Skeletal muscle tissue (tissue), 4 donors: ENCODE measurements around the gene FBXW7. TPM values are rescaled to one million over a fixed set of nuclear protein-coding genes. Genes with fewer than 3 reads are reported as not detected.

Source experiments
- H3K27ac ChIP-seq: one replicate; pipeline ENCODE4 v1.7.0; 2013; ENCODE audit warnings: mild to moderate bottlenecking, low read depth, low read length, inconsistent platforms
- H3K27me3 ChIP-seq, 3 donors: one replicate each; pipeline ENCODE4 v1.7.0; 2013; ENCODE audit warnings: low read length in 3 of 3; ENCODE audit not compliant: control insufficient read depth in 3 of 3, insufficient read depth in 3 of 3
- H3K36me3 ChIP-seq, 3 donors: one replicate each; pipeline ENCODE4 v1.7.0; 2013; ENCODE audit warnings: low read length in 3 of 3; ENCODE audit not compliant: control insufficient read depth in 3 of 3, insufficient read depth in 3 of 3
- H3K4me1 ChIP-seq, 3 donors: one replicate each; pipeline ENCODE4 v1.7.0; 2013; ENCODE audit warnings: low read length in 3 of 3, mild to moderate bottlenecking in 3 of 3; ENCODE audit not compliant: control insufficient read depth in 3 of 3, insufficient read depth in 3 of 3
- H3K4me3 ChIP-seq, 3 donors: one replicate each; pipeline ENCODE4 v1.7.0; 2013; ENCODE audit warnings: low read length in 3 of 3
- H3K9ac ChIP-seq, 3 donors: one replicate each; pipeline ENCODE4 v1.7.0; 2013; ENCODE audit warnings: low read length in 3 of 3, mild to moderate bottlenecking in 3 of 3, moderate library complexity in 2 of 3, low read depth in 1 of 3
- H3K9me3 ChIP-seq, 3 donors: one replicate each; pipeline ENCODE4 v1.7.0; 2013; ENCODE audit warnings: low read length in 3 of 3; ENCODE audit not compliant: control insufficient read depth in 3 of 3
- total RNA-seq: library from RNA; depleted of rRNA; stranded (reverse); fragments of >200 nt; gene quantifications from one replicate; pipeline ENCODE4 v1.2.3, GENCODE V29; 2014
- donor health status: Osteomylitis.

The FBXW7 gene
- total RNA-seq, 1 donor from 2014 or later: 102 TPM

DNA sequence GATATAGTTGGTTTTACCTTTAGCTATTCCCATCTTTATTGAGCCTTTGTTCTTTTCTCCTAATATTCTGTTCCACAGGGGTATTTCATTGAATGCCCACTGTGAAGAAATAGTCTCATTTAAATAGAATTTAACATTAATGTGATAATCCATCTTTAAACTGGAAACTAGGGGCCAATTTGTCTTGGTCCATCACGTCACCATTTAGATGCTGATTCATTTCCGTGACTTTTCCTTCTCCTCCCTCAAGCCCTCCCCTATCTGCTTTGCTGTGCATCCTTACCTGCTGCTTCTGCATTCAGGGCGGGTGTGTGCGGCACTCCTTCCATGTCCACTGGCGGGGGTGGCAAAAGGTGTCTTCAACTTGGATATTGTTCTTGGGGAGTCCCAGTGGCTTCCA lies 241.1 kb downstream of the FBXW7 start:
- Histone ChIP-seq H3K9ac (no peak overlapping the region), H3K4me3 (no peak overlapping the region), H3K9me3 (no peaks in the 10 kb centered on the region), H3K27ac (no peak overlapping the region), H3K36me3 (no peaks in the 10 kb centered on the region), H3K27me3 (no peaks in the 10 kb centered on the region), H3K4me1 (no peaks in the 10 kb centered on the region)

DNA sequence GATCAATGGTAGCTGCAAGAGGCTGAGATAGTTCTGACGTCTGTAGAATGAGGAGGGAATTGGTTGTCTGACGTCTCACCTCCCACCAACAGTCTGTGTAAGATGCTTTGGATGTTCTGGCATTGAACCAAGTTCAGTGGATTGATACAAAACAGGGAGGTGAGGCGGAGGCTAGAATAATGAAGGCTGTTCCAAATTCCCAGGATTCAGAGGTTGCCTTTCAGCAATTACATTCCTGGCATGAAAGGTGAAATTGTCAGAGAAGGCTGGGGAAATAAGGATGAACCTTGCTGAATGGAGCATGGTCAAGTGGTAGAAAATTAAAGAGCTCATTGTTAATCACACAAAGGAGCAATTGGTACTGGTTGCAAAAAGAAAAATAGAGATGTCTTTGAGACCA lies 241.6 kb downstream of the FBXW7 start:
- H3K9me3 ChIP-seq: no peaks in the 10 kb centered on the region
- H3K36me3 ChIP-seq: no peaks in the 10 kb centered on the region
- H3K9ac ChIP-seq: no peak overlapping the region
- H3K27me3 ChIP-seq: no peaks in the 10 kb centered on the region
- no peaks in the 10 kb centered on the region for H3K4me1 ChIP-seq
- no peak overlapping the region for H3K4me3 ChIP-seq
- no peak overlapping the region for H3K27ac ChIP-seq

GRCh38 chr4:152293527-152293926 lies 242.4 kb downstream of the FBXW7 start:
- Histone ChIP-seq H3K36me3 (no peaks in the 10 kb centered on the region), H3K27ac (no peak overlapping the region), H3K9me3 (no peaks in the 10 kb centered on the region), H3K4me1 (no peaks in the 10 kb centered on the region), H3K9ac (no peak overlapping the region), H3K4me3 (no peak overlapping the region), H3K27me3 (no peaks in the 10 kb centered on the region)

DNA sequence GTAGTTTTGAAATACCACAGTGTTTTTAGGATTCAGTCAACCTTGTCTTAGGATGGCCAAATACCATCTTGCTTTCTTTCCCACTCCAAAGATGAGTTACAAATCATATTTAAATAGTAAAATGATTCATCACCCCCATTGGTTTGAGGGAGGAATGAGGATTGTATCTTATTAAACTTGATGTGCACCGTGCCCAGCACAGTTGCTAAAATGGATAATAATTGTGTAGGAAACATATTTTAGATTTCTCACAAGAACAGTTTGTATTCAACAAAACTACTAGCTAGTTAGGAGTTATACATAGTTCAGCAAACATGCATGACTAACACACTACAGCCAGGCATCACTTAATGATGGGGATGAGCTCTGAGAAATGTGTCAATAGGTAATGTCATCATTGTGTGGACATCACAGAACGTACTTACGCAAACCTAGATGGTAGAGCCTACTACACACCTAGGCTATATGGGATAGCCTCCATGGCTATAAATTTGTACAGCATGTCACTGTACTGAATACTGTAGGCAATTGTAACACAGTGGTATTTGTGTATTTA lies 245.4 kb downstream of the FBXW7 start:
- Histone ChIP-seq H3K27me3 (no peaks in the 10 kb centered on the region), H3K9ac (no peak overlapping the region), H3K36me3 (no peaks in the 10 kb centered on the region), H3K4me1 (no peaks in the 10 kb centered on the region), H3K27ac (no peak overlapping the region), H3K9me3 (no peaks in the 10 kb centered on the region), H3K4me3 (no peak overlapping the region)

DNA sequence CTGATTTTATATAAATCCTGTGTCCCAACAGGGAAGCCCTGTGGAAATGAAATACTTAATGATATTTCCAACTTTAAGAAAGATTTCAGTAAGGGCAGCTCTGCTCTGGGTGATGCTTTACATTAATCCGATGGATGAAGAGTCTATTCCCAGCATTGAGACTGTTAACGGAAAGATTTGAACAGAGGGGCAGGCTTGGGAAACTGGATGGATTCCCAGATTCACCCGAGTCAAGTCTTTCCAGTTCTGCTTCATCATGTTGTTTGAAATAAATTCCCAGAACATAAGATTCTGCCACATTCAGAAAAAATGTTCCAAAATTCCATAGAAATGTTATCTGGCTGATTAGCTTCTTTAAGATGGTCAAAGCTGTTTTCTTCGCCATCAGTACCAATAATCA lies 246.0 kb downstream of the FBXW7 start:
- Histone ChIP-seq H3K9ac (no peak overlapping the region), H3K36me3 (no peaks in the 10 kb centered on the region), H3K4me3 (no peak overlapping the region), H3K4me1 (no peaks in the 10 kb centered on the region), H3K9me3 (no peaks in the 10 kb centered on the region), H3K27me3 (no peaks in the 10 kb centered on the region), H3K27ac (no peak overlapping the region)

DNA sequence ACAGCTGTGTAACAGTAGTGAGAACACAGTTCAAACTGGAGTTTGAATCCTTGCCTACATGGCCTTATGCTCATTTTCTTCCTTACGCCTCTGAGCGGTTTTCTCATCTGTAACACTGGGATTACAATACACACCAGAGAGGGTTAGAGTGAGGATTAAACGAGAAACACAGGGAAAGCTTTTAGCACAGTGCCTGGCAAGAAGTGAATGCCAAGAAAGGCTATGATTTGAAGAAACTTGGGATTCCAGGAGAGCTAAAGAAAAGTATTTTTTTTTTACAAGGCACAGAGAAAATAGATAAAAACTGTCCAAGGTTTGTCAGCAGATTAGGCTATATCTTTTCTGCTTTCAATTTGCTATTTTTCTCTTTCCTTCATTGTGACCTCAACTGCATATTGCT lies 246.4 kb downstream of the FBXW7 start:
- H3K4me3 ChIP-seq: no peak overlapping the region
- no peaks in the 10 kb centered on the region for H3K27me3 ChIP-seq
- no peaks in the 10 kb centered on the region for H3K36me3 ChIP-seq
- H3K9ac ChIP-seq: no peak overlapping the region
- H3K9me3 ChIP-seq: no peaks in the 10 kb centered on the region
- no peak overlapping the region for H3K27ac ChIP-seq
- H3K4me1 ChIP-seq: no peaks in the 10 kb centered on the region

DNA sequence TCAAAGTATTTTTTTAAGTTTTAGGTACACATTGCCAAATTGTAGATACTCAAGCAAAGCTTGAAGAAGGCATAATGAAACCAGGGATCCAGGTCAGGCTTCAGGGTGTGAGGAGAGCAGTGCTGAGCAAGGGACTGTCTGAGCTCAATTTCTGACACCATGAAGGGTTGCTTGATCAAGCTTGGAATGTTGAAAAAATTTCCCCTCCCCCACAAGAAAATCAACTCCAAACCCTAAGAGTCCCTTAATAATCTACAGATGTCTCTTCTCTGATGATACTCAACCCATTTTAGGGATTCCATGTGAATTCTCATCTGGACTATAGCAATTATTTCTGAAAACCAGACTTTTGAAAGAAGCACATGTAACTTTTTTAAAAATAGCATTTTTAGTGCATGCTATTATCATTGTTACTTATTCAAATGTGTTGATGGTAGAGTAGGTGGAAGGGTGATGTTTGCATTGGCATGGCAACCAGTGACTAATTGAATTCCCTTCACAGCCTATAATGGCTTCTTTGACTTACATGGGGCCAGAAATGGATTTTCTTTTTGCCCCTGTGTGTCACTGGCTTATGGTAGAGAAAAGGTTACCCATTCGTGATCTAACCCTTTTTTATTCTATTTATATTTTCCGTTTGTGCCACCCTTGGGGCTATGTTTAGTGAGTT lies 252.0 kb downstream of the FBXW7 start:
- Histone ChIP-seq H3K9ac (no peak overlapping the region), H3K9me3 (no peaks in the 10 kb centered on the region), H3K27ac (no peak overlapping the region), H3K4me3 (no peak overlapping the region), H3K4me1 (no peaks in the 10 kb centered on the region), H3K27me3 (no peaks in the 10 kb centered on the region), H3K36me3 (no peaks in the 10 kb centered on the region)

GRCh38 chr4:152281822-152282221 lies 254.1 kb downstream of the FBXW7 start:
- Histone ChIP-seq H3K27me3 (no peaks in the 10 kb centered on the region), H3K9me3 (no peaks in the 10 kb centered on the region), H3K27ac (no peak overlapping the region), H3K4me3 (no peak overlapping the region), H3K9ac (no peak overlapping the region), H3K36me3 (no peaks in the 10 kb centered on the region), H3K4me1 (no peaks in the 10 kb centered on the region)

GRCh38 chr4:152281211-152281610 lies 254.7 kb downstream of the FBXW7 start:
- Histone ChIP-seq H3K9ac (no peak overlapping the region), H3K9me3 (no peaks in the 10 kb centered on the region), H3K4me3 (no peak overlapping the region), H3K27ac (no peak overlapping the region), H3K36me3 (no peaks in the 10 kb centered on the region), H3K4me1 (no peaks in the 10 kb centered on the region), H3K27me3 (no peaks in the 10 kb centered on the region)

DNA sequence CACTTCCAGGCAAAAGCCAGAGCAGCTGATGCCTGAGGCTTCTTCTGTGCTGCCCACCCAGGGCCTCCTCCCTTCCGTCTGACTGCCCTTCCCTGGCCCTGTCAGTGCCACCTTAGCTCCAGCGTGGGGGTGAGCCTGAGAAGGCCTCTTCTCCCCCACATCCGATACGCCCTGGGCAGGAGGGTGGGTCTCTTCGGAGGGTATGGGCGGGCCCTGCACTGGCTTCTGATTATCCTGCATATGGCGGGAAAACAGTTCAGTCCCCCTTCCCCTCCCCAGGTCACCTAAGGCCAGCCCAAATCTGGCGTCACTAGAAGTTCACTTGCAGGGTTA lies 256.7 kb downstream of the FBXW7 start:
- Histone ChIP-seq H3K27ac (no peak overlapping the region), H3K9ac (no peak overlapping the region), H3K4me1 (no peaks in the 10 kb centered on the region), H3K4me3 (no peak overlapping the region), H3K9me3 (no peaks in the 10 kb centered on the region), H3K36me3 (no peaks in the 10 kb centered on the region), H3K27me3 (no peaks in the 10 kb centered on the region)
